Globus pallidus (tissue), 1 donor: ENCODE data around the gene MED9.

Source experiments
- DNase-seq: peaks from one replicate; pipeline ENCODE4 v3.0.0-alpha.2; 2015; ENCODE audit warnings: low spot score

MED9 gene

DNA sequence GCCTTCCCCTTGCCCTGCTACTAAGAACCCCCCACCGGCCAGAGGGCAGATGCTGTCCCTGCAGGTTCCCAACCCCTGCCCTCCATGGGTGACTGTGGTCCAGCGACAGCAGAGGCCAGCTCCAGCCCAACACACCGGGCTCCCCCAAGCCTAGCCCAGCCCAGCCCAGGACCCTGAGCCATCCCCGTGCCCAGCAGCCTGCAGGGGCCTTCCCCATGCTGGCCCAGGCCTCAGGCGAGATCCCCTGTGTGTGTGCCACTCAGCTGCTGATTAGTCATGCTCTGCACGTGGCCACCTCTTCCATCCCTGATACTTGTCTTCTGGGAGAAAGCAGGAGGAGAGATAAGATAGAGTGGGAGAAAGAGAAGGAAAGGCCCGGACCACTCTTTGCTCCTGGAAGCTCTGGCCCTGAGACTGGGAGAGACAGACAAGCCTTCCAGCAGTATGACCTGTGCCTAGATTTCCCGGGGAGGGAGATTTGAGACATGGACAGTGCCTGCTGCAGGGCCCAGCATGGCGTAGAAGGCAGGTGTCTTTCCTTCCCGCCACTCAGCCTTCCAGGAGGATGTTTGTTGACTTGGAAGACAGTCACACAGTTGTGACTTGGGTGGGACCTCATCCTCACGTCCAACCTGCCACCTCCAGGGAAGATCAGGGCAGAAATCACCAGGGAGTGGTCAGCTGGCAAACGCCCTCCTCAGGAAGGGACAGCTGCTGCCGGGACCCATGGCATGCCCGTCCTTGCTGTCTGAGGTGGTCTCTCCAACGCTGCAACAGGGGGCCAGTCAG lies 60.7 kb downstream of the MED9 start:
- no peak for DNase-seq

DNA sequence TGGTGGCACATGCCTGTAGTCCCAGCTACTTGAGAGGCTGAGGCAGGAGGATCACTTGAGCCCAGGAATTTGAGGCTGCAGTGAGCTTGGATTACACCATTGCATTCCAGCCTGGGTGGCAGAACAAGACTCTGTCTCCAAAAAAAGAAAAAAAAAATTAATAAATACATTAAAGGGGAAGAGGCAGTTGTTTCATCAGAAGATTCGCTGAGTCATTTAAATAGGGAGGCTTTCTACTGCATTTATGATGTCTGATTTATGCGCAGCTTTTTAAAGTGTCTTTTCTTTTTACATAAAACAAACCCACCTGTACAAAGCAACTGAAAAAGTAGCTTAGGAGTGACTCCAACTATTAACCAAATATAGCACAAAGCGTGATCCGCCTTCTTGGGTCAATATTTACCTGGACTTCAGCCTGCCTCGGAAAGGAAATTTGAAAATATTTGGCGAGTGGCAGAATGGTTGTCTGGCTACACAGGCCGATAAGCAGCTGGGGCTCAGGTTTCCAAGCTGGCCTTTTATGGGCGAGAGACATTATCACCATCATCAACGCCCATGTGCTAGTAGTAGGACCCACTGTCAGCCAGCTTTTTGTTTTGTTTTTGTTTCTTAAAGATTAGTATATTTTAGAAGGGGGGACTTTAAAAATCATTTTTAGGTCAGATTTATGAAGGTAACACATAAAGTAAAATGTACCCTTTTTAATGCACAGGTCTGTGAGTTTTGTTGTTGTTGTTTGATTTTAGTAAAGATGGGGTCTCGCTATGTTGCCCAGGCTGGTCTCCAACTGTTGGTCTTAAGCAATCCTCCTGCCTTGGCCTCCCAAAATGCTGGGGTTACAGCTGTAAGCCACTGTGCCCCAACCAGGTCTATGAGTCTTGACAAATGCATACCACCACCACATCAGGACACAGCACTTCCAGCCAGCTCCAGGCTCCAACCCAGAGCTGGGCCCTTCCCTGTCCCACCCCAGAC lies 61.9 kb downstream of the MED9 start:
- DNase-seq: no peak

DNA sequence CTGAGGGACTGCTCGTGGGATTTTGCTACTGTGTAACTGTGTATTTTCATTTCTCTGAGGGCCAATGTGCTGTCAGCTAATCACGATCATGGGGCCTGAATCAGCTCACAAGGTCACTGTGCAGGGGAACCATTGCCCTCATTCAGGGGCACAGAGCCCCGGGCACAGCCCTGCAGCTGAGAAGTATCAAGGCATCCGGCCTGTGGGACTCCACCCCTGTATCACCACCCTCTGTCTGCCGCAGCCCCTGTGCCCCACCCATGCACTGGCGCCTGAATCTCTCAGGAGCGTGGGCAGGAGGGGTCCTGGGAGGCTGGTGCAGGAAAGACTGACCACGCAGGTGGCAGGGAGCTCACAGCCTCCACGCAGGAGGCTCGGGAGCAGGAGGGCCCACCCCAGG lies 62.8 kb downstream of the MED9 start:
- no peak for DNase-seq

DNA sequence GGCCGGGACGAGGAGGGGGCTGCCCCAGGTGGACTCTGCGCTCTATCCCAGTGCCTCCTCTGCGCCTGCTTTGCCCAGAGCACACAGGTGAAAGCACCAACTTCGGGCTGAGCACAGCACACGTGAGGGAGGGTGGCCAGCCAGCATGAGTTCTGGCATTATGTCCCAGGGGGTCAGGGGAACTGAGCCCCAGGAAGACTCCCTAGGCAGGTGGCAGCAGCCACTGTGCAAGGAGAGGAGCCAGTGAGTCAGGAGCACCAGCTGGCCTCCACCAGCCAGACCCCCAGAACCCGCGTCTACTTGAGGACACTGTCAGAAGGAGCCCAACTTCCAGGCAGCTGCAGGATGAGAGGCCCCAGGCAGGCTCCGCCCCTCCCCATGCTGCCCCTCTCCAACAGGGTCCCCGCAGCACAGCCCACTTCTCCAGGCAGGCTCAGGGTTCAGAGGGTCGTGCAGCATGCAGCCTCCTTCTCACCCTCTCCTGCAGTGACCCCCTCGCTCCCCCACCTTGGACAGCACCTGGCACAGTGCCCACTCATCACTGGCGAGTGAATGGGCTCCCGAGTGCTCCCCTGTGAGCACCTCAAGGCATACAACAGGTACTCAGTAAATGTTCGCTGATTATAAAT lies 63.6 kb downstream of the MED9 start:
- no peak for DNase-seq

DNA sequence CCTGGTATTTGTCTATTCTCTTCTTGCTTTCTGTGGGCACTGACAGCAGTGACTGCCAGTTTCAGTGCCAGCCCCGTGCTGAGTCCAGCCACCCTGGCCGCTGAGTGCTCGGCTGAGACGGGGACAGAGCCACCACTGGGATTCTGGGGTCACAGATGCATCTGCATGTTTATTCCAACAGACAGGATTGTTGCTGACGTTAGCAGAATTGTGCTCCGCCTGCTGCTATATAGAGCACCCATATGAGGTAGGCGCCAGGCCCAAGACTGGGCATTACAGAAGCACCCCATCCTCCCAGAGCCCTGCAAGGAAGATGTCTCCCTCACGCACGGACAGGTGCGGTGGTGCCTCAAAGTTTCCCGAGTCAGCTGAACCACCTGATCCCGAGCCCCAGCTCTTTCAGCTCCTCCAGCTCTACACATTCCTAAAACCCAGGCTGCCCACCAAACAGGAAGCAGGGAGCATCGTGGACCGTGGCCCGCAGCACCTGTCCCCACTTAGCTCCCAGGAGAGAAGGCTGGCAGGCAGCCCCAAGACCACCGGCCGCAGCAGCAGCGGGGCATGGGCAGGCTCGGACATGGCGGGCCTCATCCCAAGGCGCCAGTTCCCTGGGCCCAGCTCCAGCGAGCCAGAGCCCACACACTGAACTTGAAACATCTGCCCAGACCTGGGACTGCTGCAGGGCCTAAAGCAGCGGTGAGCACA lies 64.3 kb downstream of the MED9 start:
- DNase-seq: no peak

DNA sequence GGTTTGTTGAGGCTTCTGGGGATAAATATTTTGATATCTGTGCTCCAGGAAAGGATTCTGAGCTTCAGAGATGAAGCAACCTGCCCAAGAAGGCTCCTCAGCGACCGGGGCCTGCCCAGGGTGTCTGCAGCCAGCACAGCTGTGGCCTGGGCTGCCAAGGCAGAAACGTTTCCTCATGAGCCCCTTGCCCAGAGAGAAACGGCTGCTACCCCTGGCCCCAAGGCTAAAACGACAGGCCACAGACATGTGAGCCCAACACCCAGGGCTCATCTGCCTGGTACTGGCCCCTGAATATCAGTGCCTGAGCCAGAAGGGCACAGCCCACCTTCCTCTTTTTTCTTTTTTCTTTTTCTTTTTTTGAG lies 64.8 kb downstream of the MED9 start:
- no peak for DNase-seq
